22Rv1 (cell line): Measurements from ENCODE around the gene MCCD1.
"Not testable (repeated sequence)": the region's sequence is repeated elsewhere in the genome, so short reads cannot be mapped to it uniquely, and the experiment has no call there.

Source experiments
- H3K27ac ChIP-seq: fragments of 450-650 bp; 2 replicates; pipeline ENCODE4 v1.5.1; 2017
- ZFX ChIP-seq: fragments of 450-650 bp; IDR thresholded peaks from 2 replicates; pipeline ENCODE4 v1.6.1; 2017; ENCODE audit warnings: antibody characterized with exemption, borderline replicate concordance
- TF ChIP-seq, protein P1 (sequence below): fragments of 450-650 bp; IDR thresholded peaks from 2 replicates; pipeline ENCODE4 v1.5.1; 2017; ENCODE audit warnings: mild to moderate bottlenecking

Gene MCCD1

GRCh38 chr6:31498748-31499147 lies 30.0 kb upstream of the MCCD1 start:
- TF ChIP-seq, protein P1, sequence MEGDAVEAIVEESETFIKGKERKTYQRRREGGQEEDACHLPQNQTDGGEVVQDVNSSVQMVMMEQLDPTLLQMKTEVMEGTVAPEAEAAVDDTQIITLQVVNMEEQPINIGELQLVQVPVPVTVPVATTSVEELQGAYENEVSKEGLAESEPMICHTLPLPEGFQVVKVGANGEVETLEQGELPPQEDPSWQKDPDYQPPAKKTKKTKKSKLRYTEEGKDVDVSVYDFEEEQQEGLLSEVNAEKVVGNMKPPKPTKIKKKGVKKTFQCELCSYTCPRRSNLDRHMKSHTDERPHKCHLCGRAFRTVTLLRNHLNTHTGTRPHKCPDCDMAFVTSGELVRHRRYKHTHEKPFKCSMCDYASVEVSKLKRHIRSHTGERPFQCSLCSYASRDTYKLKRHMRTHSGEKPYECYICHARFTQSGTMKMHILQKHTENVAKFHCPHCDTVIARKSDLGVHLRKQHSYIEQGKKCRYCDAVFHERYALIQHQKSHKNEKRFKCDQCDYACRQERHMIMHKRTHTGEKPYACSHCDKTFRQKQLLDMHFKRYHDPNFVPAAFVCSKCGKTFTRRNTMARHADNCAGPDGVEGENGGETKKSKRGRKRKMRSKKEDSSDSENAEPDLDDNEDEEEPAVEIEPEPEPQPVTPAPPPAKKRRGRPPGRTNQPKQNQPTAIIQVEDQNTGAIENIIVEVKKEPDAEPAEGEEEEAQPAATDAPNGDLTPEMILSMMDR, result no peak
- no peak for TF ChIP-seq ZFX
- no peak overlapping the region for H3K27ac ChIP-seq

DNA sequence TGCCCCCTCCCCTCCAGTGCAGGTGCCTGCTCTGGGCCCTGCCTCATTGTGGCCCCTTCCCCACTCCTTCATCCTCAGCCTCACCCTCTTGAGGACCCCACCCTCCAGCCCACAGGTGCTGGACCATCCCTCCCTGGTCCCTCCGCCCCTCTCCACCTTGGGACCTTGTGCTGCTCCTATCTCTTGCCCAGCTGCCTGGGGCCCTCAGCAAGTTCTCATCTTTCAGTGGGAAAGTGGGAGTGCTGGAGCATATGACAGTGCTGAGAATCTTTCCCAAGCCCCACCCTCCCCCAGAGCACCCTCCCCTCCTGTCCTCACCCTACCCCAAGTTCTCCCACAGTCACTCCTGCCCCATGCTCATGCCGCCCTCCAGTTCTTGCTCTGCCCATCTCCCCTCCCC lies 29.1 kb upstream of the MCCD1 start:
- H3K27ac ChIP-seq, result not testable (repeated sequence)

DNA sequence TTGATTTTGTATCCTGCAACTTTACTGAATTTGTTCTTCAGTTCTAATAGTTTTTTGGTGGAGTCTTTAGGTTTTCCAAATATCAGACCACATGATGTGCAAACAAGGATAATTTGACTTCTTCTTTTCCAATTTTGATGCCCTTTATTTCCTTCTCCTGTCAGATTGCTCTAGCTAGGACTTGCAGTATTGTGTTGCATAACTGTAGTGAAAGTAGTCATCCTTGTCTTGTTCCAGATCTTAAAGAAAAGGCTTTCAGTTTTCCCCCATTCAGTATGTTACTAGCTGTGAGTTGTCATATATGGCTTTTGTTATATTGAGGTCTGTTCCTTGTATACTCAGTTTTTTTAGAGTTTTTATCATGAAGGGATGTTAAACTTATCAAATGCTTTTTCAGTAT lies 26.2 kb upstream of the MCCD1 start:
- H3K27ac ChIP-seq, result no peak overlapping the region
- no peak for TF ChIP-seq ZFX
- TF ChIP-seq, protein P1, result no peak

DNA sequence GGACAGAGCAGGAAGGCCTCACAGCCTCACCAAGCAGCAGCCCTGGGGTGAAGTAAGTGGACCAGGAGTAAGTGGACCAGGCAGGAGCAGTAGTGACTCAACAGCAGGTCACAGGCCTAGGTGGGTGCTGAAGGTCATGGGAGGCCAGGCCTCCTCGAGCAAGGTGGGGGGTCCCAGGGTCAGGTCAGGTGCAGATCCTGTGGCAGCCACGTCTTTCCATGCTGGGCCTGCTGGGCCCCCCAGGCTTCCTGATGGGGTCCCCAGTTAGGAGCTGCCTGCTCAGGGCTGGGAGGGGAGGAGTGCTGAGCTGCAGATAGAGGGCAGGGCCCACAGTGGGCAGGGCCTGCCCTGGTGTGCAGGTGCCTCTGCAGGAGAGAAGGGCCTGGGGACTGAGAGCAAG lies 19.7 kb upstream of the MCCD1 start:
- not testable (repeated sequence) for H3K27ac ChIP-seq

- no peak overlapping the region for H3K27ac ChIP-seq
- TF ChIP-seq, protein P1, result no peak
- no peak for TF ChIP-seq ZFX
These were observed 18.8 kb upstream of the MCCD1 start for GRCh38 chr6:31510007-31510406.

DNA sequence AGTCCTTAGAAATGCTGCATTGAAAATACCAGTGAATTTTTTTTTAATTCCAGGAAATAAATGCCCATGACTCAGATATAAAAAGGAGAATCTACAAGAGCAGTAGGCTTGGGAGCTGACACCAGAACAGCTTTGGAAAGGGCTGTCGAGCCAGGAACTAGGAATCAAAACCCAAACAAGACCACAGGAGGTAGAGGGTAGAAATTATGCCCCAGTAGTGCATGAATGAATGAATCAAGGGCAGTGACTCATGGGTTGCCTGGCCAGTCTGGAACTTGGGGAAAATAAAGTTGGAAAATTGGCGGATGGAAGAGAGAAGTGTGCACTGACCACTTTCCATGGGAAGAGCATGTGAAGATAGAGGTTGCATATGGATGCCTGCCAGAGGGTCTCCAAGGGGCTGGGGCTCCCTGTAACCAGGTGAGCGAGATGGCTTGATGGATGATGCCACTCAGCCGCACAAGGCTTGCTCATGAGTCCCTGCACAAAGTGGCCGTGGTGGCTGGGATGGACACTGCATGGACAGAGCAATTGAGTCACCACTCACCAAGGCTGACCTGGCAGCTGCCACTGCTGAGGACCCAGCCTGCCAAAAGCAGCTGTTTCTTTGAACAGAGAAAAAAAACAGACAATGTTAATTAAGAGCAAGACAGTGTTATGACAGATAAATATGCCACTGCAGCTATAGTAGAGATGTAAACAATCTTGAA lies 15.2 kb upstream of the MCCD1 start:
- no peak for TF ChIP-seq ZFX
- TF ChIP-seq, protein P1, result no peak
- H3K27ac ChIP-seq, result no peak overlapping the region

- no peak overlapping the region for H3K27ac ChIP-seq
- TF ChIP-seq ZFX, result no peak
- TF ChIP-seq, protein P1, result no peak
These were observed 6.9 kb upstream of the MCCD1 start for GRCh38 chr6:31521835-31522234.

DNA sequence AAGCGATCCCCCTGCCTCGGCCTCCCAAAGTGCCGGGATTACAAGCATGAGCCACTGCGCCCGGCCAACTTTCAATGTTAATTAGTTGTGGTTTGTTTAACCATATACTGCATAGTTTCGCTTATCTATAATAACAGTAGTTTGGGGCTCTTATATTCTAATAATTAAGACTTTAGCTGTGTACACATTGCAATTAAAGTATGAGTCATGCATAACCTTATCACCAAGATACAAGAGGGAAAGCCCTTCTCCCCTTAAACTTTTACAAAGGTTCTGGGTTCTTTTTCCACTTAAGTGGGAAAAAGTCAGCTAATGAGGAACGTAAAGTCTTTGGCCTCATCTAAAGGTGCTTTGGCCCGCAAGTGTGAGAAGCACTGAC lies 3.2 kb upstream of the MCCD1 start:
- TF ChIP-seq, protein P1, result no peak
- TF ChIP-seq ZFX, result no peak
- no peak overlapping the region for H3K27ac ChIP-seq
